DOHH2 (cell line): ENCODE measurements around the gene CRYZL1.

Experiments
- EZH2phosphoT487 ChIP-seq: fragments of 200-600 bp; sonication (generic); IDR thresholded peaks from 2 replicates; pipeline ENCODE4 v1.6.1; 2017; ENCODE audit warnings: borderline replicate concordance, mild to moderate bottlenecking, antibody characterized with exemption, low read length, moderate library complexity, mixed read lengths
- TF ChIP-seq, protein P1 (sequence below): fragments of 200-600 bp; sonication (generic); IDR thresholded peaks from one replicate; pipeline ENCODE4 v1.5.1; 2014; ENCODE audit warnings: antibody characterized with exemption, mild to moderate bottlenecking, low read depth, low read length; ENCODE audit not compliant: poor library complexity, severe bottlenecking

DNA sequence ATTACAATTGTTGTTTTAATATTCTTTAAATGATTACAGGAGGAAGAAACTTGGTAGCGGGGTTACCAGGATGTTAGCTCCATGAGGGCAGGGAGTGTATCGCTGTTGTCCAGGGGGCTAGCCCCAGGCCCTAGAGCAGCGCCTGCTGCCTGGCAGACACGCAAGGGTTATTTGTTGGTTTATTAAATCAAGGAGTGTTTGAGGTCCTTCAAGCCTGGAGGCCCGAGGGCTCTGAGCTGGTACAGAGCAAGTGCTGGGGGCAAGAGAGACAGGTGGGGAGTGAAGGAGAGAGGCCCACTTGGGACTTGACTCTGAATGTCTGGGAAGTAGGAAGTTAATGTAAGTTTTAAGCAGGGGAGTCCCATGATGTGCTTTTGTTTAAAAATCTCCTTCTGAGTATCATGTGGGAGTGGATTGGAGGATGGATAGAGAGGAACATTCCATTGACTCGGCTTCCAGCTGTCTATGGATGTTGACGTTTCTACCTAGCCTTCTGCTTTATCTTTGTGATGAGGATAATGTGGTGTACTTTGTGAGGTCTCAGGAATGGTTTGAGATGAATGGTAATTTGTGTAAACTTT is 9.5 kb upstream of the CRYZL1 start:
- TF ChIP-seq, protein P1, sequence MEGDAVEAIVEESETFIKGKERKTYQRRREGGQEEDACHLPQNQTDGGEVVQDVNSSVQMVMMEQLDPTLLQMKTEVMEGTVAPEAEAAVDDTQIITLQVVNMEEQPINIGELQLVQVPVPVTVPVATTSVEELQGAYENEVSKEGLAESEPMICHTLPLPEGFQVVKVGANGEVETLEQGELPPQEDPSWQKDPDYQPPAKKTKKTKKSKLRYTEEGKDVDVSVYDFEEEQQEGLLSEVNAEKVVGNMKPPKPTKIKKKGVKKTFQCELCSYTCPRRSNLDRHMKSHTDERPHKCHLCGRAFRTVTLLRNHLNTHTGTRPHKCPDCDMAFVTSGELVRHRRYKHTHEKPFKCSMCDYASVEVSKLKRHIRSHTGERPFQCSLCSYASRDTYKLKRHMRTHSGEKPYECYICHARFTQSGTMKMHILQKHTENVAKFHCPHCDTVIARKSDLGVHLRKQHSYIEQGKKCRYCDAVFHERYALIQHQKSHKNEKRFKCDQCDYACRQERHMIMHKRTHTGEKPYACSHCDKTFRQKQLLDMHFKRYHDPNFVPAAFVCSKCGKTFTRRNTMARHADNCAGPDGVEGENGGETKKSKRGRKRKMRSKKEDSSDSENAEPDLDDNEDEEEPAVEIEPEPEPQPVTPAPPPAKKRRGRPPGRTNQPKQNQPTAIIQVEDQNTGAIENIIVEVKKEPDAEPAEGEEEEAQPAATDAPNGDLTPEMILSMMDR = no peak
- TF ChIP-seq EZH2phosphoT487 = no peak
